Endothelial cell of umbilical vein (primary cell): ENCODE results near the gene INPP5B.

Experiments used
- EZH2 ChIP-seq: IDR thresholded peaks from 2 replicates; pipeline ENCODE4 v1.6.1; 2012; ENCODE audit warnings: borderline replicate concordance, low read depth, mild to moderate bottlenecking, moderate library complexity, low read length, inconsistent platforms; ENCODE audit not compliant: severe bottlenecking
- POLR2A ChIP-seq: IDR thresholded peaks from 2 replicates; pipeline ENCODE4 v1.6.1; 2012; ENCODE audit warnings: low read depth, mild to moderate bottlenecking, control low read depth, low read length
- TF ChIP-seq, protein P1 (sequence below), 2 donors: IDR thresholded peaks; 1 replicate in 1 of 2; 2 replicates in 1 of 2; pipeline ENCODE4 v1.5.1; 2011; ENCODE audit warnings: low read length in 2 of 2, mild to moderate bottlenecking in 2 of 2, moderate library complexity in 2 of 2, control low read depth in 1 of 2, inconsistent platforms in 1 of 2, low read depth in 1 of 2; ENCODE audit not compliant: insufficient read depth in 1 of 2; ENCODE audit errors: extremely low read depth in 1 of 2

DNA sequence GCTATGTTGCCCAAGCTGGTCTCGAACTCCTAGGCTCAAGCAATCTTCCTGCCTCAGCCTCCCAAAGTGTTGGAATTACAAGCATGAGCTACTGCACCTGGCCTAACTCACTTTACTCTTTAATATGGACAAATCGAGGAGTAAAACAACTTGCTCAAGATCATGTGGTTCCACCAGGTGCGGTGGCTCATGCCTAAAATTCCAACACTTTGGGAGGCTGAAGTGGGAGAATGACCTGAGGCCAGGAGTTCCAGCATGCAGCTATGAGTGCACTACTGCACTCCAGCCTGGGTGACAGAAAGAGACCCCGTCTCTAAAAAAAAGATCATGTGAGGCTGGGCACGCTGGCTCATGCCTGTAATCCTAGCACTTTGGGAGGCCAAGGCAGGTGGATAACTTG is 2.0 kb downstream of the INPP5B start:
- TF ChIP-seq, protein P1, sequence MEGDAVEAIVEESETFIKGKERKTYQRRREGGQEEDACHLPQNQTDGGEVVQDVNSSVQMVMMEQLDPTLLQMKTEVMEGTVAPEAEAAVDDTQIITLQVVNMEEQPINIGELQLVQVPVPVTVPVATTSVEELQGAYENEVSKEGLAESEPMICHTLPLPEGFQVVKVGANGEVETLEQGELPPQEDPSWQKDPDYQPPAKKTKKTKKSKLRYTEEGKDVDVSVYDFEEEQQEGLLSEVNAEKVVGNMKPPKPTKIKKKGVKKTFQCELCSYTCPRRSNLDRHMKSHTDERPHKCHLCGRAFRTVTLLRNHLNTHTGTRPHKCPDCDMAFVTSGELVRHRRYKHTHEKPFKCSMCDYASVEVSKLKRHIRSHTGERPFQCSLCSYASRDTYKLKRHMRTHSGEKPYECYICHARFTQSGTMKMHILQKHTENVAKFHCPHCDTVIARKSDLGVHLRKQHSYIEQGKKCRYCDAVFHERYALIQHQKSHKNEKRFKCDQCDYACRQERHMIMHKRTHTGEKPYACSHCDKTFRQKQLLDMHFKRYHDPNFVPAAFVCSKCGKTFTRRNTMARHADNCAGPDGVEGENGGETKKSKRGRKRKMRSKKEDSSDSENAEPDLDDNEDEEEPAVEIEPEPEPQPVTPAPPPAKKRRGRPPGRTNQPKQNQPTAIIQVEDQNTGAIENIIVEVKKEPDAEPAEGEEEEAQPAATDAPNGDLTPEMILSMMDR (IDR thresholded peaks at IDR 0.05; ENCODE audit: extremely low read depth in 1 of 2, insufficient read depth in 1 of 2, low read depth in 1 of 2, low read length in 2 of 2), result no peak
- TF ChIP-seq POLR2A (no peak), EZH2 (no peak)
